CD4-positive, alpha-beta T cell treated with Interleukin-6 for 4 hours (primary cell): ENCODE data around the gene GAB1.
A peak's percentile ranks its signal among the peaks of the same experiment; 100 is the strongest.

Experiments used
- DNase-seq: peaks from one replicate; pipeline ENCODE4 v3.0.0-alpha.2; 2020; ENCODE audit warnings: mixed read lengths

Gene GAB1

GRCh38 chr4:143336781-143337599, at the start of gene GAB1:
TSS of gene GAB1 (plus strand) at chr4:143336876. CDS start at chr4:143337189, 313 bp downstream.
- DNase-seq, result no peak

- no peak for DNase-seq
These were observed 49.1 kb upstream of the GAB1 start for GRCh38 chr4:143287572-143287923.

- DNase-seq, result no peak
These were observed 48.5 kb upstream of the GAB1 start for GRCh38 chr4:143288171-143288570.

GRCh38 chr4:143289370-143289769, 47.3 kb upstream of the GAB1 start:
- no peak for DNase-seq

GRCh38 chr4:143291314-143291713, 45.4 kb upstream of the GAB1 start:
- DNase-seq, result no peak

GRCh38 chr4:143292858-143293257, 43.8 kb upstream of the GAB1 start:
- no peak for DNase-seq

- no peak for DNase-seq
These were observed 42.4 kb upstream of the GAB1 start for GRCh38 chr4:143294310-143294709.

- DNase-seq, result no peak
These were observed 41.9 kb upstream of the GAB1 start for GRCh38 chr4:143294710-143295275.

- no peak for DNase-seq
These were observed 40.1 kb upstream of the GAB1 start for GRCh38 chr4:143296397-143297067.

GRCh38 chr4:143300860-143301259, 35.8 kb upstream of the GAB1 start:
- DNase-seq, result no peak

GRCh38 chr4:143302536-143302935, 34.1 kb upstream of the GAB1 start:
- DNase-seq, result no peak

GRCh38 chr4:143306788-143307187, 29.9 kb upstream of the GAB1 start:
- no peak for DNase-seq

- no peak for DNase-seq
These were observed 29.1 kb upstream of the GAB1 start for GRCh38 chr4:143307531-143307930.

- no peak for DNase-seq
These were observed 28.3 kb upstream of the GAB1 start for GRCh38 chr4:143308377-143308776.

GRCh38 chr4:143311924-143312323, 24.8 kb upstream of the GAB1 start:
- DNase-seq, result no peak

- no peak for DNase-seq
These were observed 23.2 kb upstream of the GAB1 start for GRCh38 chr4:143313521-143313920.

- DNase-seq, result no peak
These were observed 22.7 kb upstream of the GAB1 start for GRCh38 chr4:143313996-143314395.

GRCh38 chr4:143320113-143320512, 16.6 kb upstream of the GAB1 start:
- DNase-seq, result no peak

- no peak for DNase-seq
These were observed 9.9 kb upstream of the GAB1 start for GRCh38 chr4:143326735-143327134.

- DNase-seq, result no peak
These were observed 6.7 kb upstream of the GAB1 start for GRCh38 chr4:143329985-143330384.

- peak; percentile 8 for DNase-seq
These were observed 496 bp upstream of the GAB1 start for GRCh38 chr4:143335979-143336780.

- DNase-seq, result no peak
These were observed 1.1 kb downstream of the GAB1 start for GRCh38 chr4:143337600-143338287.

- no peak for DNase-seq
These were observed 1.6 kb downstream of the GAB1 start for GRCh38 chr4:143338313-143338712.
